Loucy (cell line): ENCODE data around the gene EFCAB14.

Experiments
- EZH2phosphoT487 ChIP-seq: fragments of 200-600 bp; IDR thresholded peaks from 2 replicates; pipeline ENCODE4 v1.6.1; 2018; ENCODE audit warnings: antibody characterized with exemption, mild to moderate bottlenecking, moderate library complexity, borderline replicate concordance
- TF ChIP-seq, protein P1 (sequence below): fragments of 200-600 bp; sonication (generic); conservative IDR thresholded peaks from 2 replicates; pipeline ENCODE4 v1.5.1; 2014; ENCODE audit warnings: mild to moderate bottlenecking, antibody characterized with exemption, low read length

DNA sequence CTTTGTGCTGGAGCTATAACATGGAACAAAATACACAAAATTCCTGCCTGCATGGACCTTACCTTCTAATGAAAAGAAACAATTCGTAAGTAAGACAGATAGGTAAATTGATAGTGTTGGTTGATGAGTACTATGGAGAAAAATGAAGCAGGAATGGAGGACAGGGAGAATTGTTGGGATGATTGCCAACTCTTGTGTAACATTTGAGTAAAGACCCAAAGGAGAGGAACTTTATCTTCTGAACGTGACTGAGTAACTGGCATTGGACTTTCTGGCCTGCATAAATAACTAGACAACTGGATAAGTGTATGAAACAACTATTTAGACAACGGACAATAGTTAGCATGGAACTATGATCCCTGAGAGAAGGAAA is 6.8 kb upstream of the EFCAB14 start:
- TF ChIP-seq, protein P1, sequence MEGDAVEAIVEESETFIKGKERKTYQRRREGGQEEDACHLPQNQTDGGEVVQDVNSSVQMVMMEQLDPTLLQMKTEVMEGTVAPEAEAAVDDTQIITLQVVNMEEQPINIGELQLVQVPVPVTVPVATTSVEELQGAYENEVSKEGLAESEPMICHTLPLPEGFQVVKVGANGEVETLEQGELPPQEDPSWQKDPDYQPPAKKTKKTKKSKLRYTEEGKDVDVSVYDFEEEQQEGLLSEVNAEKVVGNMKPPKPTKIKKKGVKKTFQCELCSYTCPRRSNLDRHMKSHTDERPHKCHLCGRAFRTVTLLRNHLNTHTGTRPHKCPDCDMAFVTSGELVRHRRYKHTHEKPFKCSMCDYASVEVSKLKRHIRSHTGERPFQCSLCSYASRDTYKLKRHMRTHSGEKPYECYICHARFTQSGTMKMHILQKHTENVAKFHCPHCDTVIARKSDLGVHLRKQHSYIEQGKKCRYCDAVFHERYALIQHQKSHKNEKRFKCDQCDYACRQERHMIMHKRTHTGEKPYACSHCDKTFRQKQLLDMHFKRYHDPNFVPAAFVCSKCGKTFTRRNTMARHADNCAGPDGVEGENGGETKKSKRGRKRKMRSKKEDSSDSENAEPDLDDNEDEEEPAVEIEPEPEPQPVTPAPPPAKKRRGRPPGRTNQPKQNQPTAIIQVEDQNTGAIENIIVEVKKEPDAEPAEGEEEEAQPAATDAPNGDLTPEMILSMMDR, result no peak
- no peak for TF ChIP-seq EZH2phosphoT487
